Measurements from ENCODE around the gene FRMD5. TPM values are rescaled to one million over a fixed set of nuclear protein-coding genes. Genes with fewer than 3 reads are reported as not detected.
"Not testable (repeated sequence)": the region's sequence is repeated elsewhere in the genome, so short reads cannot be mapped to it uniquely, and the experiment has no call there.

FRMD5 gene
- polyA plus RNA-seq, 1 donor from 2014 or later, result 25.8 TPM

GRCh38 chr15:43828061-43828657 is 366.9 kb downstream of the FRMD5 start (continued):
- no peak for TF ChIP-seq EP300 (conservative IDR thresholded peaks at IDR 0.05; ENCODE audit: poor library complexity, severe bottlenecking)

- Histone ChIP-seq H3K4me3 (ENCODE audit: low read length) (peak within 1 kb of the TSS; percentile 34), H4K20me1 (ENCODE audit: insufficient read depth) (no peaks in the 10 kb centered on the region), H3K4me2 (ENCODE audit: low read length) (no peak within 1 kb of the TSS), H2AFZ (ENCODE audit: low read depth, low read length) (no peak within 1 kb of the TSS), H3F3A (ENCODE audit: insufficient read depth, low read length, poor library complexity, severe bottlenecking) (no peaks in the 10 kb centered on the region), H3K9me2 (ENCODE audit: insufficient read depth, low read length) (no peaks in the 10 kb centered on the region), H3K27me3 (ENCODE audit: insufficient read depth, low read depth, low read length) (no peaks in the 10 kb centered on the region), H3K36me3 (ENCODE audit: insufficient read depth, low read length) (no peaks in the 10 kb centered on the region), H3K27ac (ENCODE audit: low read length) (no peak within 1 kb of the TSS), H3K9ac (ENCODE audit: low read length) (no peak within 1 kb of the TSS), H3K9me3 (ENCODE audit: low read length) (no peaks in the 10 kb centered on the region), H3K79me2 (replicated peaks; ENCODE audit: insufficient read depth, low read length) (peaks cover 15% of the 10 kb centered on the region)
- TF ChIP-seq SMC3 (conservative IDR thresholded peaks at IDR 0.05; ENCODE audit: poor library complexity) (no peak), RAD21 (conservative IDR thresholded peaks at IDR 0.05) (no peak), CTCF (IDR thresholded peaks at IDR 0.05; ENCODE audit: poor library complexity, severe bottlenecking) (no peak), TAF1 (IDR thresholded peaks at IDR 0.05; ENCODE audit: low read depth) (no peak), EP300 (conservative IDR thresholded peaks at IDR 0.05; ENCODE audit: poor library complexity, severe bottlenecking) (no peak), REST (IDR thresholded peaks at IDR 0.05; ENCODE audit: borderline replicate concordance) (no peak), EZH2 (IDR thresholded peaks at IDR 0.05; ENCODE audit: borderline replicate concordance, insufficient read depth, low read length, poor library complexity, severe bottlenecking) (no peak), MXI1 (conservative IDR thresholded peaks at IDR 0.05; ENCODE audit: poor library complexity, severe bottlenecking) (no peak), POLR2AphosphoS5 (IDR thresholded peaks at IDR 0.05) (no peak)
These were observed 368.3 kb downstream of the FRMD5 start, which contains the start of gene WDR76 for GRCh38 chr15:43826508-43827341. WDR76 (plus strand) TSS chr15:43827002; CDS start chr15:43827033, 31 bp downstream.

- no peaks in the 10 kb centered on the region for H3K9me2 ChIP-seq (ENCODE audit: insufficient read depth, low read length)
- no peak overlapping the region for H3K27ac ChIP-seq (ENCODE audit: low read length)
- no peaks in the 10 kb centered on the region for H4K20me1 ChIP-seq (ENCODE audit: insufficient read depth)
- no peak overlapping the region for H3K4me3 ChIP-seq (ENCODE audit: low read length)
- H3K36me3 ChIP-seq (ENCODE audit: insufficient read depth, low read length), result no peaks in the 10 kb centered on the region
- no peak overlapping the region for H3K4me2 ChIP-seq (ENCODE audit: low read length)
- no peaks in the 10 kb centered on the region for H3K9me3 ChIP-seq (ENCODE audit: low read length)
- TF ChIP-seq POLR2AphosphoS5 (IDR thresholded peaks at IDR 0.05) (no peak), MXI1 (conservative IDR thresholded peaks at IDR 0.05; ENCODE audit: poor library complexity, severe bottlenecking) (no peak)
- H3K27me3 ChIP-seq (ENCODE audit: insufficient read depth, low read depth, low read length), result no peaks in the 10 kb centered on the region
- H3K9ac ChIP-seq (ENCODE audit: low read length), result no peak overlapping the region
- peaks cover 21% of the 10 kb centered on the region for H3K79me2 ChIP-seq (replicated peaks; ENCODE audit: insufficient read depth, low read length)
- H2AFZ ChIP-seq (ENCODE audit: low read depth, low read length), result no peak overlapping the region
- H3F3A ChIP-seq (ENCODE audit: insufficient read depth, low read length, poor library complexity, severe bottlenecking), result no peaks in the 10 kb centered on the region
These were observed 369.0 kb downstream of the FRMD5 start for GRCh38 chr15:43826029-43826507.

- H3K36me3 ChIP-seq (ENCODE audit: insufficient read depth, low read length); H3K27me3 ChIP-seq (ENCODE audit: insufficient read depth, low read depth, low read length); H2AFZ ChIP-seq (ENCODE audit: low read depth, low read length); H3K9me3 ChIP-seq (ENCODE audit: low read length); H3F3A ChIP-seq (ENCODE audit: insufficient read depth, low read length, poor library complexity, severe bottlenecking); H3K27ac ChIP-seq (ENCODE audit: low read length); H3K9ac ChIP-seq (ENCODE audit: low read length); H4K20me1 ChIP-seq (ENCODE audit: insufficient read depth); H3K4me2 ChIP-seq (ENCODE audit: low read length); H3K9me2 ChIP-seq (ENCODE audit: insufficient read depth, low read length); H3K4me3 ChIP-seq (ENCODE audit: low read length): not testable (repeated sequence)
- peaks cover 28% of the 10 kb centered on the region for H3K79me2 ChIP-seq (replicated peaks; ENCODE audit: insufficient read depth, low read length)
These were observed 369.8 kb downstream of the FRMD5 start for GRCh38 chr15:43825305-43825704.

All from neural cell (in vitro differentiated cells).